B cell (primary cell): ENCODE results near the gene EPN2.

Experiments used
- EZH2 ChIP-seq: IDR thresholded peaks from 2 replicates; pipeline ENCODE4 v1.6.1; 2012; ENCODE audit warnings: borderline replicate concordance, low read depth, mild to moderate bottlenecking, moderate library complexity, low read length; ENCODE audit not compliant: insufficient read depth, poor library complexity, severe bottlenecking
- TF ChIP-seq, protein P1 (sequence below): fragments of 200-600 bp; IDR thresholded peaks from one replicate; pipeline ENCODE4 v1.8.0; 2022; ENCODE audit warnings: antibody characterized with exemption, mild to moderate bottlenecking

DNA sequence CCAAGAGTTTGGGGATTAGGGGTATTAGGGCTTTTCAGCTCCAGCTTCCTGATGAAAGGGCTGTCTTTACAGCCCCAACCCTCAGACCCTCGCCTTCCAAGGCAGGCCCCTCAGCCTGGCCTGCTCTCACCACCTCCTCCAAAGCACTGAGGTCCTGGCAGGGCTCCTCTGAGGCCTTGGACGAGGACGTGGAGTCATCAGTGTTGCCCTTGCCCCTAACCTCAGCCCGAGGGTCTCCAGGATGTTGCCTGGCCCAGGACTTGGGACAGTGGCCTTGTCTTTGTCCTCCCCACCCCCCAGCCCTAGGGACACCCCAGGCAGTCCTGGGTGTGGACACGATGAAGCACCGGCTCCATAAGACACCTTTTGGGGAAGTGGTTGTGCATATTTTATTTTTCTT, 97.2 kb downstream of the EPN2 start:
- TF ChIP-seq, protein P1, sequence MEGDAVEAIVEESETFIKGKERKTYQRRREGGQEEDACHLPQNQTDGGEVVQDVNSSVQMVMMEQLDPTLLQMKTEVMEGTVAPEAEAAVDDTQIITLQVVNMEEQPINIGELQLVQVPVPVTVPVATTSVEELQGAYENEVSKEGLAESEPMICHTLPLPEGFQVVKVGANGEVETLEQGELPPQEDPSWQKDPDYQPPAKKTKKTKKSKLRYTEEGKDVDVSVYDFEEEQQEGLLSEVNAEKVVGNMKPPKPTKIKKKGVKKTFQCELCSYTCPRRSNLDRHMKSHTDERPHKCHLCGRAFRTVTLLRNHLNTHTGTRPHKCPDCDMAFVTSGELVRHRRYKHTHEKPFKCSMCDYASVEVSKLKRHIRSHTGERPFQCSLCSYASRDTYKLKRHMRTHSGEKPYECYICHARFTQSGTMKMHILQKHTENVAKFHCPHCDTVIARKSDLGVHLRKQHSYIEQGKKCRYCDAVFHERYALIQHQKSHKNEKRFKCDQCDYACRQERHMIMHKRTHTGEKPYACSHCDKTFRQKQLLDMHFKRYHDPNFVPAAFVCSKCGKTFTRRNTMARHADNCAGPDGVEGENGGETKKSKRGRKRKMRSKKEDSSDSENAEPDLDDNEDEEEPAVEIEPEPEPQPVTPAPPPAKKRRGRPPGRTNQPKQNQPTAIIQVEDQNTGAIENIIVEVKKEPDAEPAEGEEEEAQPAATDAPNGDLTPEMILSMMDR, result no peak
- TF ChIP-seq EZH2, result no peak
